ENCODE data around the gene TMEM94.

- TF ChIP-seq POLR2AphosphoS5 (IDR thresholded peaks at IDR 0.05; ENCODE audit: borderline replicate concordance, low read depth, low read length) (no peak), EZH2 (IDR thresholded peaks at IDR 0.05) (no peak), FOXP2 (optimal IDR thresholded peaks at IDR 0.05; ENCODE audit: control extremely low read depth, extremely low read length, insufficient read depth) (no peak)
These were observed 39.3 kb upstream of the TMEM94 start for GRCh38 chr17:75417054-75417580.
